GM21381 (cell line): ENCODE results near the gene NUDT12.

Source experiments
- ATAC-seq: cut with Tn5 transposase; IDR thresholded peaks from one replicate; pipeline ENCODE4 v1.9.1; 2021; ENCODE audit warnings: mild to moderate bottlenecking, moderate library complexity; ENCODE audit not compliant: unreplicated experiment

The NUDT12 gene

GRCh38 chr5:103541569-103541968, 21.0 kb downstream of the NUDT12 start:
- no peak for ATAC-seq

DNA sequence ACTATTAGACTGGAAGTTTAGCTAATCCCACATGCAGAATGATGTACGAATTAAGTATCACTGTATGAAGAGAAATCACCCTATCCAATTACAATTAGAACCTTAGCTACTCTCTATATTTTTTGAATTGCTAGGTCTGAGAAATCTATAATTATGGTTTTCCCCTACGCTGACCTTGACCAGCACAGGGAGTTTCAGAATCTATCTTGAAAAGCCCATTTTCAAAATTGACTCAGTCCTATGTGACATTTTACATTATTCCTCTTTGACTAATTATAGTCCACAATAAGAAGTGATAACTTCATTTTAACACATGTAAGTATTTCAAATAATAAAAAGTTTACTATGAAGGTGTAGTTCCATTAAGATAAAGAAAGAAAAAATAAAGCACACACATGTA, 21.5 kb downstream of the NUDT12 start:
- no peak for ATAC-seq

GRCh38 chr5:103539376-103540330, 22.9 kb downstream of the NUDT12 start:
- no peak for ATAC-seq

GRCh38 chr5:103532086-103532734, 30.4 kb downstream of the NUDT12 start:
- ATAC-seq = no peak

DNA sequence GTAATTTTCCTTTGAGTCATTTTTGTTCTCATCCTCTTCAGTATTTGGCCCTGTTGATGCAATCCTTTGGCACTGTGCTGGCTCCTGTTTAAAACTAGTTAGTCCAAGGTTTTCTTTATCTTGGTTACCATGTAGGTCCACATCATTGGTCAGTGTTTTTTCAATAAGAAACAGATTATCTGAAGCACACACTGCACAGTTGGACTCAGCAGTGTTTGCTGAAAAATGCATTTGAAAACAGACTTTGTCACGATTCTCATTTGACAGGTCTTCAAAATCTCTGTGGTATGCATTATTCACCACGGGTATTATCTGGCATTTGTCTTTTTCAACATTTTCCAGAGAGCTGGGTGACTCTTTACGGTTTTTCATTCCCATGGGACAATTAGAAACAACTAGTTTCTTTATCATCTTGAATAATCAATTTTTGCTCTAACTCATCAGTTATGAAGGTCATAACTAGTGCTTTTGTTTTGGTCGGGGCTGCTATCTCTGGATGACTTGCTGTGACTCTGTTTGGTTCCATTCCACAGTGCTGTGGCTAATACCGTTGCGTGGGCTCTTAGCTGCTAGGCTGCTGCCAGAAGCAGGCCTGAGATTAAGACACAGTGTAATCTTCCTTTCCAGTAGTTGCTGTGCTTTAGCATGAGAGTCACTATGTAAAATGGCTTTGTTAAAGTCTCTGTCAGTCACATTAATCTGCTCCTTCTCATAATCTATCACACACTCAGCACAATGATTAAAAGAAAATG, 36.2 kb downstream of the NUDT12 start:
- no peak for ATAC-seq

- ATAC-seq = no peak
These were observed 37.2 kb downstream of the NUDT12 start for GRCh38 chr5:103525361-103525760.

GRCh38 chr5:103523319-103523718, 39.3 kb downstream of the NUDT12 start:
- ATAC-seq = no peak

DNA sequence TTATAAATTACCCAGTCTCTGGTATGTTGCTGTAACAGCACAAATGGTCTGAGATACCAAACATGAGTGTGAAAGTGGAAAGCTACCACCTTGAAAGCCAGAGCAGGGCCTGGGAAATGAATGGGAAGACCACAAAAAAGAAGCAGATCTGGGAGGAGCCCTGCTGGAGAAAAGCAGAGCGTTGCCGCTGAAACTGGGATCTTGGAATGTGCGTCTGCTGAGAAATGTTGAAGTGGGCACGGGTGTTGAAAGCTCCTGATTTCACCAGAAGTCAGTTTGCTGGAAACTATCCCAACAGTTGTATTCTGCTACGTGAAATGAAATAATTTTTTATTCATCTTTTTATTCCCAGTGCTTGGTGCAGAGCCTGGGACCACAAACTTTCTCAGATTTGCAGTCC, 40.0 kb downstream of the NUDT12 start:
- no peak for ATAC-seq

DNA sequence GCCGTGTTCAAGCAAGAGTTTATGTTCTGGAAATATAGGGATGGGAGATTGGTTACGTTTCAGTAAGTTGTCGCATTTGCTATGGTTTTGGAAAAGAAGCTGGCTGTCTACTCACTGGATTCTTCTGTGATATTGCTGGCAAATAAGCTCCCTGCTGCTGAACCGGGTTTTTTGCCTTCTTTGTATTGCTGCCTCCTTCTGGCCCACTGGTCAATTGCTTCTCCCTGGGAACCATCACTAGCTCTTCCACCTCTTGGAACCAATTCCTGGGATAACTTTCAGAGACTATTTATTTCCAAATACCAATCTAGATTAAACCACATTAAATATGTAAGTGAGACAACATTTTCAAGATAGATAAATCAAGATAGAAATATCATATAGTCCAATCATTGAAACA, 43.0 kb downstream of the NUDT12 start:
- ATAC-seq = no peak

- ATAC-seq = no peak
These were observed 48.2 kb downstream of the NUDT12 start for GRCh38 chr5:103514371-103514770.

DNA sequence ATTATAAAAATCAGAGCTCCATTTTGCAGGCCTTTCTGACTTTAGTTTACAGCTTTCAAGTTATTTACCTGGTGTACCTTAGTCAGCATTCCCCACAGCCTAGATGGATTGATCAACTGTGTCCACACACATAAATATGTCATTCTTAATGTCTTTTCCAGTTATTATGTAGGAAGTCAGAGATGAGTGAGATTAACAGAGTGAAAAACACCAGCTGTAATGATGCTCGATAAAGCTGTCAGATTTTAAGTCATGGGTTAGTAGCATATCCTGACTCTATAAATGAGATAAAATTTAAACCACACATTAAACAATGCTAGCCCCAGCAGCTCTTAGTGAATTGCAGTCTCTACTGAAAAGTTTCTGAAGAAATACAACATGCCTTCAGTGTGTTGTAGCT, 48.9 kb downstream of the NUDT12 start:
- ATAC-seq = no peak

- no peak for ATAC-seq
These were observed 50.1 kb downstream of the NUDT12 start for GRCh38 chr5:103512500-103512899.

DNA sequence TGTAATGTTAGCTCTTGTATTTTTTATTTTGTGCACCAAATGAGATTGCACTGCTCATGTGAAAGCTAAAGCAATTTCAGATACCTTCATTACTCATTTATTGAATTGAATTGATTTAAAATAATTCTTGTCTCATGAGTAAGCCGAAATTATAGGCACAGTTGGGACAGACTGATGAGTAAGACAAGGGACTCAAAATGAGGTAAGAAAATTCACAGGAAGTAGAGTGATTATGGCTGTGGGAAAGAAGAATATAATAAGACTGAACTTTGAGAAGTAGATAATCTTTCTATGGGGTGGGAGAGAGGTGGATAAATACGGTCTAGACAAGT, 51.1 kb downstream of the NUDT12 start:
- no peak for ATAC-seq

GRCh38 chr5:103510851-103511553, 51.6 kb downstream of the NUDT12 start:
- no peak for ATAC-seq

DNA sequence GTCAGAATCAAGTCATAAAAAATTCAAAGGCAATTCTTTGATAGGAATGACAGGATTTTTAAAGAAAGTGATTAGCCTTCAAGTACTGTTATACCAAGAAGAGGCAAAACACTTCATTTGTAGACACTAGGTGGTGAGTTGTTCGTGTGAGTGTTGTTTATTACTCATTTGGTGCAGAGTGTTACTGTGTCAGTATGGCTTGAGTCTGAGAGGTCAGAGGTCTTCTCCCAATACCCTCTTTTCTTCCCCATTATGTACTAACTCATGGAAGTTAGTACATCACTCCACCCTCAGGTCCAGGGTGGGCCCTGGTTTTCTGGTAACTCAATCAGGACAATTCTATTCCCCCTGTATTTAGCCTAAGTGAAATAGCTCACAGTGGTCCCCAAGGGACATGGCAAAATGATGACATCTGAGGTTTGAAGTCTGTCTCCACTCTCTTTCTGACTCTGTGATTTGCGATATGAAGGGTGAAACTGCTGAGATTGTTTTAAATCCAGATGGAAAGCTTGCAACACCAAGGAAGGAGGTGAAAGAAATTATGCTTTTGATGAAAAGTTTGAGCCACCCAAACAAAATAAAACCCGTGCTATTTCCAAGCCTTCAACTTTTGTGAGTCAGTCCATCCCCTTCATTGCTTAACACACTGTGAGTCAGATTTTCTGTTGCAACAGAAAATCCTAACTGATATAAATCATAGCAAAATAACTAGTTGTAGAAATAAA, 56.8 kb downstream of the NUDT12 start:
- no peak for ATAC-seq

- no peak for ATAC-seq
These were observed 59.5 kb downstream of the NUDT12 start for GRCh38 chr5:103503066-103503465.

- ATAC-seq = no peak
These were observed 59.9 kb downstream of the NUDT12 start for GRCh38 chr5:103502662-103503061.
